ENCODE measurements around the gene SUMO1. TPM values are rescaled to one million over a fixed set of nuclear protein-coding genes. Genes with fewer than 3 reads are reported as not detected.
"Not testable (repeated sequence)": the region's sequence is repeated elsewhere in the genome, so short reads cannot be mapped to it uniquely, and the experiment has no call there.

Gene SUMO1
- 113 TPM for total RNA-seq (ENCODE audit: unreplicated experiment)
- long read RNA-seq, transcript SUMO1-203 (5 exons, 1,536 nt), result major isoform, 143 of 149 reads
- long read RNA-seq, partial matches to known transcripts, result 0 of 149 reads
- long read RNA-seq, other reads (novel, unspliced or antisense), result 1 of 149 reads

GRCh38 chr2:202238234-202239197 is at the start of gene SUMO1:
TSS of gene SUMO1 (minus strand) at chr2:202238597. CDS start at chr2:202238451, 146 bp downstream.
- peak within 1 kb of the TSS; percentile 96 for H3K27ac Mint-ChIP-seq (ENCODE audit: unreplicated experiment)
- peak; percentile 81 for DNase-seq (ENCODE audit: low spot score)

GRCh38 chr2:202286595-202286994 is 48.2 kb upstream of the SUMO1 start:
- H3K9me3 Mint-ChIP-seq (ENCODE audit: unreplicated experiment), result no peaks in the 10 kb centered on the region
- H3K4me3 Mint-ChIP-seq (ENCODE audit: unreplicated experiment), result no peak overlapping the region
- peaks cover 28% of the 10 kb centered on the region for H3K36me3 Mint-ChIP-seq (ENCODE audit: low read depth, unreplicated experiment)
- no peaks in the 10 kb centered on the region for H3K4me1 Mint-ChIP-seq (ENCODE audit: unreplicated experiment)
- H3K27me3 Mint-ChIP-seq (ENCODE audit: unreplicated experiment), result no peaks in the 10 kb centered on the region
- no peak overlapping the region for H3K27ac Mint-ChIP-seq (ENCODE audit: unreplicated experiment)
- DNase-seq (ENCODE audit: low spot score), result no peak
- no peak for TF ChIP-seq CTCF (IDR thresholded peaks at IDR 0.05; ENCODE audit: unreplicated experiment)

More at GRCh38 chr2:202238234-202239197, at the start of gene SUMO1:
- Mint-ChIP-seq H3K4me1 (ENCODE audit: unreplicated experiment) (peaks cover 22% of the 10 kb centered on the region), H3K27me3 (ENCODE audit: unreplicated experiment) (peaks cover 8% of the 10 kb centered on the region), H3K9me3 (ENCODE audit: unreplicated experiment) (no peaks in the 10 kb centered on the region), H3K4me3 (ENCODE audit: unreplicated experiment) (peak within 1 kb of the TSS; percentile 98), H3K36me3 (ENCODE audit: low read depth, unreplicated experiment) (peaks cover 10% of the 10 kb centered on the region)
- no peak for TF ChIP-seq CTCF (IDR thresholded peaks at IDR 0.05; ENCODE audit: unreplicated experiment)

GRCh38 chr2:202278944-202279343 is 40.5 kb upstream of the SUMO1 start:
- Mint-ChIP-seq H3K36me3 (ENCODE audit: low read depth, unreplicated experiment) (peaks cover 9% of the 10 kb centered on the region), H3K4me3 (ENCODE audit: unreplicated experiment) (no peak overlapping the region), H3K4me1 (ENCODE audit: unreplicated experiment) (no peaks in the 10 kb centered on the region), H3K27ac (ENCODE audit: unreplicated experiment) (no peak overlapping the region), H3K27me3 (ENCODE audit: unreplicated experiment) (no peaks in the 10 kb centered on the region), H3K9me3 (ENCODE audit: unreplicated experiment) (no peaks in the 10 kb centered on the region)
- TF ChIP-seq CTCF (IDR thresholded peaks at IDR 0.05; ENCODE audit: unreplicated experiment), result peak; percentile 54
- DNase-seq (ENCODE audit: low spot score), result peak; percentile 13

- Mint-ChIP-seq H3K4me1 (ENCODE audit: unreplicated experiment) (no peaks in the 10 kb centered on the region), H3K27ac (ENCODE audit: unreplicated experiment) (peak overlapping the region; percentile 10), H3K9me3 (ENCODE audit: unreplicated experiment) (no peaks in the 10 kb centered on the region), H3K27me3 (ENCODE audit: unreplicated experiment) (no peaks in the 10 kb centered on the region), H3K36me3 (ENCODE audit: low read depth, unreplicated experiment) (peaks cover 9% of the 10 kb centered on the region), H3K4me3 (ENCODE audit: unreplicated experiment) (no peak overlapping the region)
- no peak for TF ChIP-seq CTCF (IDR thresholded peaks at IDR 0.05; ENCODE audit: unreplicated experiment)
- no peak for DNase-seq (ENCODE audit: low spot score)
Observed at GRCh38 chr2:202278036-202278760, 39.8 kb upstream of the SUMO1 start.

GRCh38 chr2:202276078-202276720 is 37.8 kb upstream of the SUMO1 start:
- peak overlapping the region; percentile 67 for H3K27ac Mint-ChIP-seq (ENCODE audit: unreplicated experiment)
- not testable (repeated sequence) for H3K36me3 Mint-ChIP-seq (ENCODE audit: low read depth, unreplicated experiment); H3K27me3 Mint-ChIP-seq (ENCODE audit: unreplicated experiment); H3K9me3 Mint-ChIP-seq (ENCODE audit: unreplicated experiment); H3K4me1 Mint-ChIP-seq (ENCODE audit: unreplicated experiment); H3K4me3 Mint-ChIP-seq (ENCODE audit: unreplicated experiment); DNase-seq (ENCODE audit: low spot score)
